Ectodermal cell (in vitro differentiated cells): ENCODE measurements around the gene NAPG. TPM values are rescaled to one million over a fixed set of nuclear protein-coding genes. Genes with fewer than 3 reads are reported as not detected.

Experiments used
- H3K27ac ChIP-seq: 2 replicates; pipeline ENCODE4 v1.7.0; 2013; ENCODE audit warnings: mild to moderate bottlenecking, low read depth, low read length; ENCODE audit not compliant: insufficient read depth, poor library complexity, severe bottlenecking
- H3K27me3 ChIP-seq: 2 replicates; pipeline ENCODE4 v1.7.0; 2013; ENCODE audit warnings: mild to moderate bottlenecking, low read length; ENCODE audit not compliant: insufficient read depth, control insufficient read depth, poor library complexity, severe bottlenecking
- H3K36me3 ChIP-seq: one replicate; pipeline ENCODE4 v1.7.0; 2013; ENCODE audit warnings: low read length; ENCODE audit not compliant: control insufficient read depth, insufficient read depth
- H3K4me1 ChIP-seq: one replicate; pipeline ENCODE4 v1.7.0; 2013; ENCODE audit warnings: low read length; ENCODE audit not compliant: control insufficient read depth, insufficient read depth
- H3K4me3 ChIP-seq: 2 replicates; pipeline ENCODE4 v1.7.0; 2013; ENCODE audit warnings: low read depth, low read length, control low read depth; ENCODE audit not compliant: insufficient read depth
- H3K9me3 ChIP-seq: 2 replicates; pipeline ENCODE4 v1.7.0; 2013; ENCODE audit warnings: mild to moderate bottlenecking, low read length, moderate library complexity; ENCODE audit not compliant: control insufficient read depth
- WGBS, 2 experiments: methylation state at CpG; one replicate each; pipeline ENCODE4 v1.1.7; 2013; ENCODE audit warnings: missing lambda C conversion rate in 2 of 2; 5-methylcytosine and 5-hydroxymethylcytosine counted together
- polyA plus RNA-seq, 4 experiments: library from polyadenylated mRNA; stranded (reverse); fragments of 50-300 nt; gene quantifications; one replicate each; pipeline ENCODE4 v1.2.3, GENCODE V29; 2013

NAPG gene
- polyA plus RNA-seq (2013, experiment 1 of 4), result 28.4 TPM
- 31.0 TPM for polyA plus RNA-seq (2013, experiment 2 of 4)
- polyA plus RNA-seq (2013, experiment 3 of 4), result 22.9 TPM
- polyA plus RNA-seq (2013, experiment 4 of 4), result 23.0 TPM

DNA sequence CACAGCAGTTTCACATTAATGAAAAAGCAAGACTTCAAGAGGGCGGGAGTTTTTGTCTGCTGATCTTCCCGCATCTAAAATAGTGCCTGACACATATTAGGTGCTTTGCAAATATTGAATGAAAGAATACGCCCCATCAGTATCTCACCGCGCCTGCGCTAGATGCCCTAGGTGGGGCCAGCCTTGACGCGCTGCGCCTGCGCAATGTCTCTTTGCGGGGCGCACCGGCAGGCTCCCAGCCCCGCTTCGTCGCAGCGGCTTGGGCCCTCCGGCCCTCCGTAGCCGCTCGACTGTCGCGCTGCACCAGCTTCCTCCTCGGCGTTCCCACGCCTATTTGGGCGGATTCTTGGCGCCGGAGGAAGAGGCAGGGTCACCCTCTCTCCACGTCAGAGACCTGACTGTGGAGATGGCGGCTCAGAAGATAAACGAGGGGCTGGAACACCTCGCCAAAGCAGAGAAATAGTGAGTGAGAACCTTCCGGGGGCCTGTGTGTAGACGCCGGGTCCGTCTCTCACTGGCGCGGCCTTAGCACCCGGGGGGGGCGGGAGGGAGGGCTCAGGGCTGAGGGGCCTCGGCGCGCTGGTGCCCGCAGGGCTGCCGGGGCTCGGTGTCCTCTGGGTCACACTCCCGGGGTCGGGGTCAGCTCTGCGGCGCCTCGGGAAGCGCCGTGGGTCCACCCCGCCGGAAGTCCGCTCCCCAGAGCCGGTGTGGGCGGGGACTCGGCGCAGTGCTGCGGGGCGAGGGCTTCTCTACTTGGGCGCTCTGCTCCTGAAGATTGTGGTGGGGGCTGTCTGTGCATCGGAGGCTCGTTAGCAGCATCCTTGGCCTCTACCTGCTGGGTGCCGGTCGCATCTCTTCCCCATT, at the start of gene NAPG:
Gene NAPG (plus strand): TSS at position 331 of the 864 bp plus-strand sequence. CDS start 76 bp downstream, at position 407.
- Histone ChIP-seq H3K27me3 (no peaks in the 10 kb centered on the region), H3K27ac (peak within 1 kb of the TSS; percentile 84), H3K9me3 (no peaks in the 10 kb centered on the region), H3K4me3 (peak within 1 kb of the TSS; percentile 64), H3K36me3 (no peaks in the 10 kb centered on the region), H3K4me1 (no peaks in the 10 kb centered on the region)
- 0 to 1% methylated on average over 68 of the region's 68 CpGs for WGBS, 2 experiments

DNA sequence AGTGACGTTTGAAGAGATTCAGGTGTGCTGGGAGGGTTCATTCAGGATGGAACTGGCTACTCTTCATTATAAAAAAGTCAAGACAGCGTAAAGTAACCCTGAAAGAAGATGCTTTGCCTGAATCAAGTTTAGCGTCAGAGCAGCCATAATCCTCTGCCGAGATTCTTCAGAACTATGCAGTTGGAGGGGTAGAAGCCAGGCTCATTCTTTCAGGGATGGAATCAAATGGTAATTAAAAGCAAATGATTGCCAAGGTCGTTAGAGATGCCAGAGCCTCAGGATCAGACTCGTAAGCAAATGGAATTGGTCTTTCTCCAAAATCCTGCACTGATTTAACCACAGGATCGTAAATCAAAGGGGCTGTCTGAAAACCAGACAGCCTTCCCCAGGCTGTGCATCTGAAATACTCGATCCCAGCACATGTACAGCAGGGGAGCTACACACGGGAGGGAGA, 49.5 kb upstream of the NAPG start:
- H3K4me3 ChIP-seq, result no peak overlapping the region
- H3K36me3 ChIP-seq, result peaks cover 26% of the 10 kb centered on the region
- WGBS, 2 experiments, result 85 to 89% methylated on average over 9 of the region's 9 CpGs
- no peaks in the 10 kb centered on the region for H3K4me1 ChIP-seq
- H3K9me3 ChIP-seq, result no peaks in the 10 kb centered on the region
- H3K27me3 ChIP-seq, result no peaks in the 10 kb centered on the region
- H3K27ac ChIP-seq, result no peak overlapping the region

DNA sequence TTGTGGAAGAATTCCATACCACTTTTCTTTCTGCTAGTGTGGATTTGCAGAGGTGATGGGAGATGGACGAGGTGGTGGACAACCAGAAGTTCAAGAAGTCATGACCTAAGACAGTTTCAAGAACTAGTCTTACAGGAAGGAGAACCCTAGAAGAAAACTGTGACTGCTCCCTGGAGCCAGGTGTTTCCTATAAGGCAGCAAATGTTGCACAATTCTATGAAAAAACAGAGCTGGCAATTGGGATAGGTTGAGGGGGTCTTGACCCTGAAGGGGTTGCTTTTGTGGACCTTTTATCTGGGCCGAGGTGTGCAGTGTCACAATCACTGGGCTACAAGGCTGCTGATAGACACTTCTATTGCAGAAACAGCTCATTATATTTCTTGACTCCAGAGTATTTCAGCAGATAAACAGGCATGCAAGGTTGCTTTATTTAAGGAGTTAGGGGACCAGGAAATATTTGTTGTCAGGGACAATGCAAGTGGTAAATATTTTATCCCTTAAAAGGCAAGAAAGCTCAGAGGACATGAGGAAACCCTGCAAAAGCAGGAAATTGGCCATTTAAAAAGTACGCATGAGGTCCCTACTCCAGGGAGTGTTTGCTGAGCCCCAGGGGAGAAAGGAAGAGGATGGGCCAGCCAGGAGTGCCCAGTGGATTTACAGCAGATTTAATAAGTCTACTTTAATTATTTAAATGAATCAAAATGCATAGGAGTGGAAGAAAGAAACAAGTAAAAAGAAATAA, 48.5 kb upstream of the NAPG start:
- H3K4me1 ChIP-seq, result no peaks in the 10 kb centered on the region
- H3K36me3 ChIP-seq, result peaks cover 19% of the 10 kb centered on the region
- WGBS, 2 experiments, result 79 to 87% methylated on average over 3 of the region's 3 CpGs
- no peak overlapping the region for H3K27ac ChIP-seq
- H3K27me3 ChIP-seq, result no peaks in the 10 kb centered on the region
- no peaks in the 10 kb centered on the region for H3K9me3 ChIP-seq
- no peak overlapping the region for H3K4me3 ChIP-seq

DNA sequence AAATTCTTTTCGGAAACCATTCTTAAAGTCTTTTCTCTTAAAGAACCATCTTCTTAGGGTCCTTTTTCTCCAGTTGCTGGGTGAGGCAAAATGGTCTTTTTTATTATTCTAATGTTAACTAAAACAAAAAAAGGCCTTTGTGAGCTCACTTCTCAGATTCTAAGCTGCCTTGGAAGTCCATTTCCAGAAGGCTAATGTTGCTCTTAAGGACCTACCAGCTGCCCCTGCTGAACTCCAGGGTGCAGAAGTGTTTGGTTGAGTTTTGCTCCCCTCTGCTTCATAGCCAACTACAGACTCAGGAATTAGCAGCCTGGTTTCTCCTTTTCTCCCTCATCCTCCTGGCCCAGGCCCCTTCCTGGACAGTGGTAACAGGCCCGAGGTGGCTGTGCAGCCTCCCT, 48.0 kb upstream of the NAPG start:
- Histone ChIP-seq H3K27ac (no peak overlapping the region), H3K4me1 (no peaks in the 10 kb centered on the region), H3K36me3 (peaks cover 19% of the 10 kb centered on the region), H3K27me3 (no peaks in the 10 kb centered on the region), H3K4me3 (no peak overlapping the region), H3K9me3 (no peaks in the 10 kb centered on the region)
- WGBS, 2 experiments, result 84 to 85% methylated on average over 2 of the region's 2 CpGs

DNA sequence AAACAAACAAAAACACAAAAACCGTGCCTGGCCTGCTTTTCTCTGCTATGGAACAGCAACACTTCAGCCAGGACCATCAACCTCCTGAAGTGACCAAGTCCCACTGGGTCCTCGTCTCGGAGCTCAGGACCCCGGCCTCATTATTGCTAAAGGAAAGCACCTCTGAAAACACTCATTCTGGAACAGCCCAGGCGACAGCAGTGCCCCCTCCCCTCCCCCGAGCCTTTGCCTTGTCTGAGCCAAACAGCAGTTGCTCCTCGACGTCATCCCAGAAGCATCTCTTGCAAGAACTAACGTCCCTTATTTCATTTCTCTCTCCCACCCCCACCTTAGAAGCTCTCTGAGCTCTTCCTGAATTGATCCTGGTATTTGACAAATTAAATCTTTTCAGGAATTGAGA, 44.0 kb upstream of the NAPG start:
- Histone ChIP-seq H3K36me3 (peaks cover 20% of the 10 kb centered on the region), H3K27ac (no peak overlapping the region), H3K4me1 (no peaks in the 10 kb centered on the region), H3K4me3 (no peak overlapping the region), H3K9me3 (no peaks in the 10 kb centered on the region), H3K27me3 (no peaks in the 10 kb centered on the region)
- 63% methylated on average over 9 of the region's 9 CpGs for WGBS, 2 experiments

DNA sequence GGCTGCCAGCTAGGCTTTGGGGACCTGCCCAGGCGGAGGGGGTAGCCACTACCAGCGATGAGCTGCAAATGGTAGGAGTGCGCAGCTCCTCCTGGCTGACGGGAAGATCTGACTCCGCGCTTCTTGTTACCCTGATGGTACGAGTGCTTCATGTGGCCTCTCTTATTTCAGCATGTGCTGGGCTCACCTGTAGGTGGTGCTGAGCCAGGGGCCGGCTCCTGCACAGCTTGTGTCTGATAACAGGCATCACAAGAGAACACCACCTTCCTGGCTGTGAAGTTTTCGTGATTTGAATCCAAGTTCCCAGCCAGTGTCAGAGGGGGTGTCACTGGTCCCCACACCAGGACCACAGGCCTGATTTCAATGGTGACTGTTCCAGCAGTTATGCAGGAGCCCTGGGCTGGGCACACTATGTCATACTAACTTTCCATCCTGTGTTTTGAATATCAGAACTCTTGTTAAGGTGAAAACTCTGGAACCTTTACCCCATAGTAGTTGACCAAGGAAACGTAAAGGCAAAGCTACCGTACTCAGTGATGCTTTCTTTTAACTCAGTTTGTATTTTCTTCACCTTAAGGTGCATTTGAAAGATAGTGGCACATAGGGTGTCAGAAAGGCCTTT, 43.4 kb upstream of the NAPG start:
- Histone ChIP-seq H3K27me3 (no peaks in the 10 kb centered on the region), H3K9me3 (no peaks in the 10 kb centered on the region), H3K4me1 (no peaks in the 10 kb centered on the region), H3K36me3 (peaks cover 21% of the 10 kb centered on the region), H3K4me3 (no peak overlapping the region), H3K27ac (no peak overlapping the region)
- WGBS, 2 experiments, result 92 to 93% methylated on average over 11 of the region's 11 CpGs

DNA sequence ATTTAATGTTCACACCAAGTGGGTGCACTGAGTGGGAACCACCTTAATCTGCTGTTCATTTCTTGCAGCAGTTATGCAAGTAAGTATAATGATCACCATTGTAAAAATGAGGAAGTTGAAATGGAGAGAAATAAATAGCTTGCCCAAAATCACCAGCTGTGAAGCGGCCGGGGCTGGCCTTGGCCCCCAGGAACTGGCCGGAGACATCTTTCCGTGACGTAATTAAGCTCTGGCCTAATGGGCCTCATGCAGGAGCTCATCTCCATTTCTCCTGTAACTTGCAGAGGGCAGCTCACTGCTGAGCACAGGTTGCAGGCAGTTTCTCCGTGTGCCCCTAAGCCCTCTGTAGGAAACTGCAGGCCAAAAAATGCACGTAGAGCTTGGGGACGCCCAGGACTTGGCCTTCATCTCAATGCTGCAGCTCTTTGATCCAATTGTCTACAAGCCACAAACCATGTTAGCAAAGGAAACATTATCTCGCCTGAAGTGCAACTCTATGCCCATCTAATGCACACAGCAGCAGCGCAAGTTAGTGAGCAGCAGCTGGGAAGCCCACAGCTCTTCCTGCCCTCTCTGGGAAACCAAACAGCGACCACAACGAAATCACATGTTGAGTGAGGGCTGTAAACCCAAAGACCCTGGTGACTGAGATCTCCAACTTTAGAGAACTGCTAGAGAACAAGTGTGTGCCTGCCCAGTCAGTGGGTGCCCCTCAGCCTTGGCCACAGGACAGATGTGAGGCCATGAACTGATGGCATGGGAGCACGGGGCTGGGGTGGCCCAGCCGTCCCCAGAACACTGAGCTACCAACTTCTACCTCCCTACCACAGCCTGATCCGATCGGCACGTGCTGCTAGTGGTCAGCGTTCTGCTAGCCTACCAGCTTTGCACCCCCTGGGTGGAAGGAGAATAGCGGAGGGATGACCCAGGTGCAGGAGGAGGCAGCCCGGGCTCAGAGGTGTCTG, 42.6 kb upstream of the NAPG start:
- Histone ChIP-seq H3K27ac (no peak overlapping the region), H3K4me1 (no peaks in the 10 kb centered on the region), H3K9me3 (no peaks in the 10 kb centered on the region), H3K4me3 (no peak overlapping the region), H3K36me3 (peaks cover 21% of the 10 kb centered on the region), H3K27me3 (no peaks in the 10 kb centered on the region)
- 87 to 90% methylated on average over 20 of the region's 20 CpGs for whole genome bisulfite sequencing, 2 experiments

DNA sequence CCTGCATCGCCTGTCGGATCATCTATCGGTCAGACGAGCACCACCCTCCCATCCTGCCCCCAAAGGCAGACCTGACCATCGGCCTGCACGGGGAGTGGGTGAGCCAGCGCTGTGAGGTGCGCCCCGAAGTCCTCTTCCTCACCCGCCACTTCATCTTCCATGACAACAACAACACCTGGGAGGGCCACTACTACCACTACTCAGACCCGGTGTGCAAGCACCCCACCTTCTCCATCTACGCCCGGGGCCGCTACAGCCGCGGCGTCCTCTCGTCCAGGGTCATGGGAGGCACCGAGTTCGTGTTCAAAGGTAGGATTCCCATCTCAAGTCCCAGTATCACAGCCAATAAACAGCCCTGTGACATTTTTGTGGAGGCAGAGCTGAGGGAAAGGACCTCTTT, 40.4 kb upstream of the NAPG start:
- no peaks in the 10 kb centered on the region for H3K4me1 ChIP-seq
- WGBS, 2 experiments, result 93 to 96% methylated on average over 20 of the region's 20 CpGs

DNA sequence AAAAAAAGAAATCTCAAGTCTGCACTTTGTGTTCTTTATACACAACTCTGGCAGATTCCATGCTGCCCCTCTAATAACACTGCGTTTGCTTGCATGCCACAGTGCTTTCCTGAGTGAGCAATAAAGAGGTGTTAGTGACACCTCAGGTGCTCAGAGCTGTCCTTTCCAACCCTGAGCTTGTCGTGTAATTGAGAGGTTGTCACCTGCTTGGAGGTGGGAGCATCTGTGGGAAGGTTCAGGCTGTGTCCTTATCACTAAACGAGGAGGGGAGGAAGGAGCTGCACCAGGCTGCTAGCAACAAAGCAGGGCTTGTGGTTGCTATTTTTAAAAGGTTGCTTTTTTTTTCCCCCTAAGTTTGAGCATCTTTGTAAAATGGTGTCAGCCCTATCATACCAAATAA, 39.5 kb upstream of the NAPG start:
- no peak overlapping the region for H3K27ac ChIP-seq
- 84 to 93% methylated on average over 3 of the region's 3 CpGs for WGBS, 2 experiments
- H3K4me3 ChIP-seq, result no peak overlapping the region
- H3K9me3 ChIP-seq, result no peaks in the 10 kb centered on the region
- H3K27me3 ChIP-seq, result no peaks in the 10 kb centered on the region
- no peaks in the 10 kb centered on the region for H3K4me1 ChIP-seq
- peaks cover 17% of the 10 kb centered on the region for H3K36me3 ChIP-seq

More for the DNA sequence above, 40.4 kb upstream of the NAPG start:
- Histone ChIP-seq H3K9me3 (no peaks in the 10 kb centered on the region), H3K27me3 (no peaks in the 10 kb centered on the region), H3K4me3 (no peak overlapping the region), H3K27ac (no peak overlapping the region), H3K36me3 (peaks cover 17% of the 10 kb centered on the region)
